CD4-positive, alpha-beta T cell (primary cell): ENCODE data around the gene TK1. TPM values are rescaled to one million over a fixed set of nuclear protein-coding genes. Genes with fewer than 3 reads are reported as not detected.

ENCODE experiments used
- ATAC-seq: fragments of 200-7000 bp; cut with Tn5 transposase; one replicate; pipeline ENCODE4 v1.10.0; 2022; ENCODE audit warnings: mild to moderate bottlenecking; ENCODE audit not compliant: poor library complexity
- CTCF ChIA-PET: fragments of 350-600 bp; sonication (Branson Sonifier 250); formaldehyde crosslinking; loops from one replicate; lab custom pipeline; 2021; ENCODE audit warnings: antibody characterized with exemption, inconsistent platforms; lab: Charles Lee
- POLR2A ChIA-PET: fragments of 350-600 bp; sonication (Branson Sonifier 250); formaldehyde crosslinking; loops from one replicate; lab custom pipeline; 2021; ENCODE audit warnings: antibody characterized with exemption, inconsistent platforms; lab: Charles Lee
- DNase-seq, 14 experiments: peaks; one replicate each; pipeline ENCODE4 v3.0.0-alpha.2; 2013 to 2020; ENCODE audit warnings: mixed read lengths in 2 of 14
- H3K27ac ChIP-seq, 2 donors: one replicate each; pipeline versions ENCODE4 v1.5.1 to v1.7.0; 2013; ENCODE audit warnings: low read length in 2 of 2, low read depth in 1 of 2, mild to moderate bottlenecking in 1 of 2
- H3K27me3 ChIP-seq, 2 experiments: 1 replicate in 1 of 2; 2 replicates in 1 of 2; pipeline versions ENCODE4 v1.6.1 to v1.7.0; 2013; ENCODE audit warnings: low read length in 2 of 2, control low read depth in 1 of 2, mild to moderate bottlenecking in 1 of 2, moderate library complexity in 1 of 2; ENCODE audit not compliant: insufficient read depth in 2 of 2, control insufficient read depth in 1 of 2
- H3K36me3 ChIP-seq: one replicate; pipeline ENCODE4 v1.6.1; 2013; ENCODE audit warnings: low read length, control low read depth; ENCODE audit not compliant: insufficient read depth
- H3K4me1 ChIP-seq: one replicate; pipeline ENCODE4 v1.6.1; 2013; ENCODE audit warnings: low read length, control low read depth; ENCODE audit not compliant: insufficient read depth
- H3K4me3 ChIP-seq: one replicate; pipeline ENCODE4 v1.5.1; 2013; ENCODE audit warnings: mild to moderate bottlenecking, low read length, moderate library complexity
- H3K9me3 ChIP-seq, 2 experiments: 1 replicate in 1 of 2; 2 replicates in 1 of 2; pipeline versions ENCODE4 v1.6.1 to v1.7.0; 2013; ENCODE audit warnings: low read length in 2 of 2, mild to moderate bottlenecking in 2 of 2, control low read depth in 1 of 2, moderate library complexity in 1 of 2; ENCODE audit not compliant: control insufficient read depth in 1 of 2, insufficient read depth in 1 of 2
- H3K27ac Mint-ChIP-seq: one replicate; pipeline ENCODE4 v1.8.0; 2020; ENCODE audit warnings: mixed read lengths
- H3K27me3 Mint-ChIP-seq: one replicate; pipeline ENCODE4 v1.8.0; 2021; ENCODE audit warnings: mixed read lengths
- H3K36me3 Mint-ChIP-seq: one replicate; pipeline ENCODE4 v1.8.0; 2021; ENCODE audit warnings: low read depth, mixed read lengths
- H3K4me1 Mint-ChIP-seq: one replicate; pipeline ENCODE4 v1.8.0; 2021; ENCODE audit warnings: low read depth, mixed read lengths
- H3K4me3 Mint-ChIP-seq: one replicate; pipeline ENCODE4 v1.8.0; 2020; ENCODE audit warnings: mild to moderate bottlenecking, mixed read lengths
- H3K9me3 Mint-ChIP-seq: one replicate; pipeline ENCODE4 v1.8.0; 2020; ENCODE audit warnings: mixed read lengths
- CTCF ChIP-seq: fragments of 200-600 bp; IDR thresholded peaks from one replicate; pipeline ENCODE4 v1.8.0; 2022; ENCODE audit warnings: antibody characterized with exemption, mild to moderate bottlenecking
- intact Hi-C, 2 experiments: fragments of 100-400 bp; cut with DNase I in 1 of 2; cut with micrococcal nuclease in 1 of 2; formaldehyde crosslinking; loops; one replicate each; pipeline versions ENCODE4 v1.15.1 to v1.9.0; 2023 to 2025; cut with DNase I, micrococcal nuclease
- total RNA-seq, 174 experiments: library from RNA in 2 of 174; stranded (reverse) in 2 of 174; gene quantifications; one replicate each; pipeline ENCODE4 v1.2.3 and lab custom pipeline; 2021 to 2026

TK1 gene
- total RNA-seq, 2 experiments from 2014 or later, result 0.78 to 0.88 TPM

DNA sequence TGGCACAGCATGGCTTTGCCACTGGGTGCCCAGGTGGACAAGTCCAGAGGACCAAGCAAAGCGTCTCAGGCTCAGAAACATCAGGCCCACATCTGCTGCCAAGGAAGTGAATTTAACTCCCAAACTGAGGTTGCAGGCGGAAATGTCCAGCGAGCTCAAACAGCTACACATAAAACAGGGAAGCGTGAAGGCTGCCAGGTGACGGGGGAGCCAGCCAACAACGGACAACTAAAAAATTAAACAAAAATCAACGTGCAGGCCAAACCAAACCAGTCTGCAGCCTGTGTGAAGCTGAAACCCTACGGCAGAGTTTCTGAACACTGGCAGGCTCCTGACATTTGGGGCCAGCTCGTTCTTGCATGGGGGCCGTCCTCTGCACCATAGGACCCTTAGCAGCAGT, 2.5 kb downstream of the TK1 start:
- ATAC-seq, result no peak

DNA sequence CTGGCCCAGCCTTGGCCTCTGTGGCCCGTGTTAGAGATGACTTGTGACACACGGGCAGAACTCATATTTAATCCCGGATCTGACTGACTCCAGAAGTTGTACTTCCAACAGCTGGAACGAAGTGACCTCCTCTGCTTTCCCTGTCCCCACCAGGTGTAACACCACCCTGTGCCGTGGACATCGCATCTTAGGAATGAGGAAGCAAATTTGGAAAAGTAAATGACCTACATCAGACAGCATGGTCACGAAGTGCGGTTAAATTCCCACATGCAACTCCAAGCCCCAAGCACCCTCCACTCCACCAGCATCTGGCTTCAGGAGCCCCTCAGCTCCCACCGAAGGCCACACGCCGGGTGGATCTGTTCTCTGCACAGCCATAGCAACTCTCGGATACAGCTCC, 2.9 kb downstream of the TK1 start:
- Histone ChIP-seq H3K36me3 (no peaks in the 10 kb centered on the region), H3K27me3 (no peaks in the 10 kb centered on the region), H3K27ac (no peak overlapping the region), H3K4me3 (no peak overlapping the region), H3K4me1 (peaks cover 22% of the 10 kb centered on the region), H3K9me3 (no peaks in the 10 kb centered on the region)
- Mint-ChIP-seq H3K9me3 (no peaks in the 10 kb centered on the region), H3K36me3 (no peaks in the 10 kb centered on the region), H3K27ac (no peak overlapping the region), H3K4me1 (peaks cover 16% of the 10 kb centered on the region), H3K4me3 (no peak overlapping the region), H3K27me3 (no peaks in the 10 kb centered on the region)
- CTCF ChIA-PET, result interaction anchor here (1.3 kb wide), 1 partner anchor 10 kb away, joined by 3 read pairs; no protein-coding TSS in a partner anchor
- no peak for DNase-seq
- POLR2A ChIA-PET, result no interaction called here
- TF ChIP-seq CTCF, result no peak
- intact Hi-C loops, result no loop called here
- ATAC-seq, result no peak

More for the DNA sequence above, 2.5 kb downstream of the TK1 start:
- Histone ChIP-seq H3K9me3 (no peaks in the 10 kb centered on the region), H3K36me3 (no peaks in the 10 kb centered on the region), H3K27ac (no peak overlapping the region), H3K4me3 (no peak overlapping the region), H3K27me3 (no peaks in the 10 kb centered on the region), H3K4me1 (peaks cover 22% of the 10 kb centered on the region)
- intact Hi-C loops, result no loop called here
- POLR2A ChIA-PET, result no interaction called here
- Mint-ChIP-seq H3K4me3 (no peak overlapping the region), H3K36me3 (no peaks in the 10 kb centered on the region), H3K27me3 (no peaks in the 10 kb centered on the region), H3K27ac (no peak overlapping the region), H3K9me3 (no peaks in the 10 kb centered on the region), H3K4me1 (peaks cover 16% of the 10 kb centered on the region)
- no peak for DNase-seq
- CTCF ChIA-PET, result interaction anchor here (1.3 kb wide), 1 partner anchor 11 kb away, joined by 3 read pairs; no protein-coding TSS in a partner anchor
- no peak for TF ChIP-seq CTCF

DNA sequence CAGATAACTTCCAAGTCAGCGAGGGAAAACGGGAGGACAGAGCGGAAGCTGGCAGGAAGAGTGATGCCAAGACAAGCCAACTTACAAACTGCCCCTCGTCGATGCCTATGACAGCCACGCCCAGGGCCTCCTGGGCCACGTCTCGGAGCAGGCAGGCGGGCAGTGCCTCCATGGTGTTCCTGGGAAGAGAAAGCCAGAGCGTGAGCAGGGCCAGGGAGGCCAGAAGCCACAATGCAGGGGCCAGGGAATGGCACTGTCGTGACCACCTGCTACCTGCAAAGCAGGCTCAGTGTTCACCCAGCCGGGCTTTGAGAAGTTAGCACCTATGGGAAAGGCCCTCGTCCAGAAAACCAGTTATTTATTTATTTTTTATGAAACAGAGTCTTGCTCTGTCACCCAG, 4.3 kb downstream of the TK1 start:
- no peaks in the 10 kb centered on the region for H3K27me3 ChIP-seq
- no peaks in the 10 kb centered on the region for H3K9me3 ChIP-seq
- H3K27me3 Mint-ChIP-seq, result no peaks in the 10 kb centered on the region
- intact Hi-C loops, result no loop called here
- no peak overlapping the region for H3K4me3 ChIP-seq
- DNase-seq (no peak), ATAC-seq (no peak)
- ChIA-PET POLR2A (no interaction called here), CTCF (no interaction called here)
- no peak overlapping the region for H3K27ac ChIP-seq
- H3K9me3 Mint-ChIP-seq, result no peaks in the 10 kb centered on the region
- H3K4me1 Mint-ChIP-seq, result peaks cover 11% of the 10 kb centered on the region
- H3K36me3 ChIP-seq, result no peaks in the 10 kb centered on the region
- no peak overlapping the region for H3K4me3 Mint-ChIP-seq
- H3K36me3 Mint-ChIP-seq, result no peaks in the 10 kb centered on the region
- H3K27ac Mint-ChIP-seq, result no peak overlapping the region
- TF ChIP-seq CTCF, result no peak
- H3K4me1 ChIP-seq, result peaks cover 14% of the 10 kb centered on the region
